HG02623 (cell line): ENCODE data around the gene CD6.
"Not testable (repeated sequence)": the region's sequence is repeated elsewhere in the genome, so short reads cannot be mapped to it uniquely, and the experiment has no call there.

Source experiments
- ATAC-seq: cut with Tn5 transposase; IDR thresholded peaks from one replicate; pipeline ENCODE4 v1.9.1; 2021; ENCODE audit warnings: moderate library complexity; ENCODE audit not compliant: unreplicated experiment

Gene CD6

DNA sequence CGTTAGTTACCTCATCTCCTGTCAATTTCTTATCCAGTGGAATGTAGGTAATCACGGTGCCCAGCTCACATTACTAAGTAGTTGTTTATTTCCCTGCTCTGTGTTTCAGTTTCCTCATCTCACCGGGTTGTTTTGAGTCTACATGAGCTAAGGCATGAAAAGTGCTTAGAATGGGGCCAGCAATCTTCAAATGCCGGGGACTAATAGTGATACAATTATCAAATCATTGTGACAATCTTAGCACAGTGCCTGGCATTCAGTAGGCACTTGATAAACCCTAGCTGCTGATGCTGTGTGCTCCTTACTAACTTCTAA, 77.5 kb downstream of the CD6 start:
- no peak for ATAC-seq

DNA sequence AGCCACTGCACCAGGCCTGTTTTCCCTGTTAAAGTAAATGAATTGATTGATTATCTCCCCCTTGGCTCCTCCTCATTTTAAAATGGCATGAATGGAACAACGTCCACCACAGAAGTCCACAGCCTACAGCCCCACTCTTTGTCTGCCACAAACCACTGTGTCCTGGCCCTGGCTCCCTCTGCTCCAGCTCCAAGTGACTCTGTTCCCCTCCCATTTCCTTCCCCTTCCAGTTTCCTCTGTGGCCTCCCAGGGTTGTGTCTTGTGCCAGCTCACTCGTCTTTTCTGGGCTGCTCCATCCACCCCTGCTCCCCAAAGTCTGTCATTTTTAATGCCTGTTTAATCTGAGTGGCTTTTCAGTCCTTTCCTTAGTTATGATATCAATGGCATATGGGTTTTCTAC, 78.4 kb downstream of the CD6 start:
- ATAC-seq = no peak

GRCh38 chr11:61052182-61052972, 80.9 kb downstream of the CD6 start:
- no peak for ATAC-seq

GRCh38 chr11:61053191-61053590, 81.7 kb downstream of the CD6 start:
- ATAC-seq = no peak

GRCh38 chr11:61054513-61054912, 83.0 kb downstream of the CD6 start:
- ATAC-seq = no peak

DNA sequence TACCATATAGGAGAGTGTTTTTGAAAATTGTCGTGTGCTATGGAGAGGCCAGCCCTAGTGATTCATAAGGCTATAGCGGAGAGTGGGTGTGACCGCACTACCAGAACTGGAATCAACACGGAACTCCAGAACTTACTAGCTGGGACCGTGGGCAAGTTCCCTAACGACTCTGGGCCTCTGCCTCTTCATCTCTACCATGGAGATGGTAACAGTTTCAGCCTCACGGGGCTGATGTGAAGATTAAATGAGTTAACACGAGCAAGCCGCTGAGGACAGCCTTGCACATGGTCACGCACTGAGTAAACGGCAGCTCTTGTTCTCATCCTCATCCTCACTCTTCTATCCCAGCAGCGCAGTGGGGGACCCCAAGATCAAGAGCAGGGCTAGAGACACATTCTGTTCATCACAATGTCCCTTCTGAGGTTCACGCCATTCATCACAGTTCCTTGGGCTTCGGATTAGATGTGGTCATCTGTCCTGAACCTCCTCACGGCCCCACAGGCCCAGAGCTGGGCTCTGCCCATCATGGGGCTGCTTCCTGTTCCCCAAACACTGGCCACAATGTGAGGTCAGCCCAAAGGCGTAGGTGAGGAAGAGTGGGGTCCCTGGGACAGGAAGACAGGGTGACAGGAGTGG, 83.6 kb downstream of the CD6 start:
- no peak for ATAC-seq

- ATAC-seq = no peak
Measured at GRCh38 chr11:61055776-61056175, 84.3 kb downstream of the CD6 start.

DNA sequence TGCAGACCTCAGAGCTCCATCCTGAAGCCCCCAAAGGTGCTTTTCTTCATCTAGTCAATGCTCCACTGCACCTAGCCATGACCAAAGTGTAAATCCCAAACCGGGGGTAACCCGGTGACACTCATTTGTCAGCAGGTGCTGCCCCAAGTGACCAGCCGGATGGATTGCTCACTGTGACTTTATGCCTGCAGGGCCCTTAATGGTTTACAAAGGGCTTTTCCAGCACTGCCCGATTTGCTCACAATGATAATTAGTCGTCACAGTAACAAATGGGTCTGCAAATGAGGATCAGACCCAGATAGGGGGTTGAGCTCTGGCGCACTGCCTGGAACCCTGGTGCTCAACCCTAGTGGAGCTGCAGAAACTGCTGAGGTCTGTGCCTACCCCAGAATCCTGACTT, 85.1 kb downstream of the CD6 start:
- no peak for ATAC-seq

- ATAC-seq = no peak
Measured at GRCh38 chr11:61056981-61057380, 85.5 kb downstream of the CD6 start.

DNA sequence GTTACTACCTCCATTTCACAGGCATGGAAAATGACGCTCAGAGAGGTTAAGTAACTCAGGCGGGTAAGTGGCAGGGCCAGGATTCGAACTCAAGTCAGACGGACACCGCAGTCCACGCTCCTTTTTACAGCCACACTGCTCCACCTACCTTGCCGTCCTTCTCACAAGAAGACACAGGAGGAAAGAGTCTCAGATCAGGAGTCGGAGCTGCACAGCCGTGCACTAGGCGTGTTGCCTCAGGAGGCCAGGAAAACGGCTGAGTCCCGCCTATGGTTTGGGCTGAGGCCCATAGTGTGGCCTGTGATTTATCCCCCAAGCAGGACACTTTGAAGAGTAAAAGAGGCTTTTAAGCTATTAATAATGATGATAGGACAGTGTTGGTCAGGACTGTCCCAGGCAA, 86.1 kb downstream of the CD6 start:
- no peak for ATAC-seq

DNA sequence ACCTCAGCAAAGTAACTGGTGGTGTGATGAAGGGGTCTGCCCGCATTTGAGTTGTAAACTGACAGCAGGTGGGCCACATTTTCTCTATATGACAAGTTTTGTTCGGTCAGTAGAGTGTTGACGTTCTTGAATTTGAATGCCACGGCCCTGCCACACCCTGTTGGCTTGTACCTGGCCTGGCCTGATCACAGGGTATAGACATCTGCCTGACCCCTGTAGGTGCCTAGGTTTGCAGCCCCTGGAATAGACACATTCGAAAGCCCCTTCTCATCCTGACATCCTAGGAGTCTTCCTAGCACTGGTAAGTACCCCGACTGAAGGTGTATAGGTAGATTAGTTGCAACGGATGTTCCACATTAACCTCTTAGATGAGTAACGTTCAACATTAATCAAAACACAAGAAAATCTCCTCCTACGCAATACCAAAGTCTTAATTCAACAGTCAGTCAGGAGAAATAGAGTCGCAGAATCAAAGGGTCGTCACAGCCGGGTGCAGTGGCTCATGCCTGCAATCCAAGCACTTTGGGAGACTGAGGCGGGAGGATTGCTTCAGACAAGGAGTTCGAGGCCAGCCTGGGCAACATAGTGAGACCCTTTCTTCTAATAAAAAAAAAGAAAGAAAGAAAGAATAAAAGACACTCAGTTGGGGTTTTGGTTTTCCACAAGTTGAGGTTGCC, 87.2 kb downstream of the CD6 start:
- ATAC-seq = no peak

- no peak for ATAC-seq
Measured at GRCh38 chr11:61059260-61059752, 87.8 kb downstream of the CD6 start.

GRCh38 chr11:61061081-61061826, 89.8 kb downstream of the CD6 start:
- peak; percentile 76 for ATAC-seq

- ATAC-seq = no peak
Measured at GRCh38 chr11:61062181-61062930, 90.9 kb downstream of the CD6 start.

- not testable (repeated sequence) for ATAC-seq
Measured at GRCh38 chr11:61065236-61065635, 93.8 kb downstream of the CD6 start.

DNA sequence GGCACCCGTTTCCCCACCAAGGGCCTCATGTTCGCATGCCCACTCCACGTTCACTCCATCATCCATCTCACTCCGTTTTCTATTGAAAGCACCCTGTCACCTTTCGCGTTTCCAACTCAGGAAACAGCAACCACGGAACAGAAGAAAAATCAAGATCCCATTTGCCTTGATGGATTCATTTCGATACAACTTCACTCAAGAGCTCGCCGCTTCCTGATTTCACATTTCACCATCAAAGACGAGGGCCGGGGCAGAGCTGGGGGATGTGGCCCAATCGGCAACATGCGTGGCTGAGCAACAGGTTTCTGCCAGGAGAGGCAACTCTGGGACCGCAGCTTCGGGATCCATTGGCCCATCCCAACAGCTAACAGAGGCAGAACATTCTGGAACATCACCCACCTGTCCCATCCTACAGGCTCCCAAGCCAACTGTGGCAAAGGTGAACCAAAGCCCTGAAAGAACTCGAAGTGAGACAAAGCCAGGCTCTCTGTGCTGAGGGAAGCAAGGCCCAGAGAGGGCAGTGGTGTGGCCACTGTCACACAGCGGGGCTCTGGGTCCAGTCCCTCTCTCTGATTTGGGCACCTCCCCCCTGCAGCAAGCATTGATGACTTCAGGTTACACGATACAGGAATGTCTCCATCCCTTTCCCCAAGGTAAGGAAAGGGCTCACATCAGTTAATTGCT, 94.6 kb downstream of the CD6 start:
- ATAC-seq = no peak

DNA sequence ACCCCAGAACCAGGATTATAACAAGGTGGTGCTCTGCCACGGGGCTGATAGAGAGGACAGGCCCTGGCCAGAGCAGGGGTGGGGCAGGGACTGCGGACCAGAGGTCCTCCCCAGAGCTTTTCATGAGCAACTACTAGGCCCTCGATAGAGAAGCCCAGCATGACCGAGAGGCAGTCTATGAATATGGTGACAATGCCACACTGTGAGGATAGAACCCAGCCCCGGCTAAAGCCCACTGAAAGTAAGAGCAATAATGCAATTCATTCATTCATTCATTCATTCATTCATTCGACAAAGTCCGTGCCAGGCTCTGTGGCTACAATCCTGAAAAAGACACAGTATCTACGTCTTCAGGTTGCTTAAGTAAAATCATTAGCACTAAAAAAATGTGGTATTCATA, 95.2 kb downstream of the CD6 start:
- no peak for ATAC-seq

GRCh38 chr11:61067782-61068446, 96.4 kb downstream of the CD6 start:
- ATAC-seq = no peak

- ATAC-seq = no peak
Measured at GRCh38 chr11:61068581-61068980, 97.1 kb downstream of the CD6 start.

- ATAC-seq = no peak
Measured at GRCh38 chr11:61069427-61069826, 97.9 kb downstream of the CD6 start.
